D341Med (cell line): ENCODE measurements around the gene DHX8.
A peak's percentile ranks its signal among the peaks of the same experiment; 100 is the strongest.

Experiments used
- DNase-seq: peaks from one replicate; pipeline ENCODE4 v3.0.0; 2012; ENCODE audit warnings: low spot score

DHX8 gene

GRCh38 chr17:43547659-43548256 lies 64.0 kb downstream of the DHX8 start:
- no peak for DNase-seq

GRCh38 chr17:43548689-43549379 lies 65.1 kb downstream of the DHX8 start:
- DNase-seq: no peak

GRCh38 chr17:43549496-43549895 lies 65.7 kb downstream of the DHX8 start:
- no peak for DNase-seq

- DNase-seq: no peak
Measured at GRCh38 chr17:43550754-43551153, 67.0 kb downstream of the DHX8 start.

- DNase-seq: no peak
Measured at GRCh38 chr17:43552229-43552837, 68.6 kb downstream of the DHX8 start.

GRCh38 chr17:43553573-43553972 lies 69.8 kb downstream of the DHX8 start:
- DNase-seq: no peak

GRCh38 chr17:43554857-43555256 lies 71.1 kb downstream of the DHX8 start:
- no peak for DNase-seq

GRCh38 chr17:43556292-43556691 lies 72.5 kb downstream of the DHX8 start:
- no peak for DNase-seq

- DNase-seq: no peak
Measured at GRCh38 chr17:43558805-43559160, 75.0 kb downstream of the DHX8 start.

GRCh38 chr17:43559161-43559816 lies 75.5 kb downstream of the DHX8 start:
- no peak for DNase-seq

- DNase-seq: no peak
Measured at GRCh38 chr17:43560461-43561427, 77.0 kb downstream of the DHX8 start.

- peak; percentile 67 for DNase-seq
Measured at GRCh38 chr17:43562679-43563599, 79.2 kb downstream of the DHX8 start.

GRCh38 chr17:43563600-43564594 lies 80.1 kb downstream of the DHX8 start:
- DNase-seq: no peak

- DNase-seq: no peak
Measured at GRCh38 chr17:43568506-43569082, 84.8 kb downstream of the DHX8 start.

GRCh38 chr17:43570518-43570928 lies 86.7 kb downstream of the DHX8 start:
- no peak for DNase-seq

GRCh38 chr17:43572368-43572980 lies 88.7 kb downstream of the DHX8 start:
- DNase-seq: no peak

GRCh38 chr17:43573579-43574321 lies 90.0 kb downstream of the DHX8 start:
- no peak for DNase-seq

- no peak for DNase-seq
Measured at GRCh38 chr17:43574348-43574747, 90.6 kb downstream of the DHX8 start.
